ENCODE results near the gene SLC25A47. TPM values are rescaled to one million over a fixed set of nuclear protein-coding genes. Genes with fewer than 3 reads are reported as not detected.

SLC25A47 gene
- total and polyA plus RNA-seq, 2 experiments from 2014 or later, result 1.8 TPM

DNA sequence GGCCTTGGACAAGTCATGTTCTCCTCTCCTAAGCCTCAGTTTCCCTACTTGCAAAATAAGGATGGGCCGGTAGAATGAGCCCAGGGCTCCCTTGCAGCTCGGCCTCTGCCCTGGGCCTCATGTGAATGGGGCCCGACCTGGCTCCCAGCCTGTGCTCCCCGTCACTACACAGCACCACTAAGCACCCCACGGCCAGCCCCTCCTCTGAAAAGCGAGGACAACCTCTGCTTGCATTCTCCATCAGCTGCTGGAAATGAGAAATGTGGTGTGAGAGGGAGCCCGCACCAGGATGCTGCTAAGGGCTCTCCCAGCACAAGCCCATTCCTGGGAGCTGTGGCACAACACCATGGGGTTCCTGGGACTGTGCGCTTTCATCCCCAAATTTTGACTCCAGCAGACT is 10.2 kb downstream of the SLC25A47 start:
- Histone ChIP-seq H2AFZ (no peak overlapping the region), H3K36me3 (replicated peaks; ENCODE audit: insufficient read depth, low read depth) (no peaks in the 10 kb centered on the region), H3K4me3 (no peak overlapping the region), H3K4me1 (ENCODE audit: insufficient read depth) (no peaks in the 10 kb centered on the region), H3K4me2 (no peak overlapping the region), H4K20me1 (ENCODE audit: insufficient read depth, poor library complexity, severe bottlenecking) (no peaks in the 10 kb centered on the region), H3K27ac (no peak overlapping the region), H3K9me3 (ENCODE audit: low read depth) (no peaks in the 10 kb centered on the region), H3K79me2 (no peaks in the 10 kb centered on the region), H3K27me3 (no peaks in the 10 kb centered on the region), H3K9me2 (replicated peaks; ENCODE audit: insufficient read depth) (no peaks in the 10 kb centered on the region)
- DNase-seq (ENCODE audit: low spot score), result no peak
- TF ChIP-seq, protein P1, sequence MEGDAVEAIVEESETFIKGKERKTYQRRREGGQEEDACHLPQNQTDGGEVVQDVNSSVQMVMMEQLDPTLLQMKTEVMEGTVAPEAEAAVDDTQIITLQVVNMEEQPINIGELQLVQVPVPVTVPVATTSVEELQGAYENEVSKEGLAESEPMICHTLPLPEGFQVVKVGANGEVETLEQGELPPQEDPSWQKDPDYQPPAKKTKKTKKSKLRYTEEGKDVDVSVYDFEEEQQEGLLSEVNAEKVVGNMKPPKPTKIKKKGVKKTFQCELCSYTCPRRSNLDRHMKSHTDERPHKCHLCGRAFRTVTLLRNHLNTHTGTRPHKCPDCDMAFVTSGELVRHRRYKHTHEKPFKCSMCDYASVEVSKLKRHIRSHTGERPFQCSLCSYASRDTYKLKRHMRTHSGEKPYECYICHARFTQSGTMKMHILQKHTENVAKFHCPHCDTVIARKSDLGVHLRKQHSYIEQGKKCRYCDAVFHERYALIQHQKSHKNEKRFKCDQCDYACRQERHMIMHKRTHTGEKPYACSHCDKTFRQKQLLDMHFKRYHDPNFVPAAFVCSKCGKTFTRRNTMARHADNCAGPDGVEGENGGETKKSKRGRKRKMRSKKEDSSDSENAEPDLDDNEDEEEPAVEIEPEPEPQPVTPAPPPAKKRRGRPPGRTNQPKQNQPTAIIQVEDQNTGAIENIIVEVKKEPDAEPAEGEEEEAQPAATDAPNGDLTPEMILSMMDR (IDR thresholded peaks at IDR 0.05; ENCODE audit: poor library complexity), result no peak
- TF ChIP-seq EZH2phosphoT487 (IDR thresholded peaks at IDR 0.05; ENCODE audit: low read depth, severe bottlenecking, unreplicated experiment), result no peak
- TF ChIP-seq EZH2 (IDR thresholded peaks at IDR 0.05; ENCODE audit: borderline replicate concordance), result no peak
- 100% methylated on average over 8 of the region's 8 CpGs for WGBS (ENCODE audit: low lambda C conversion rate, missing lambda C conversion rate)

DNA sequence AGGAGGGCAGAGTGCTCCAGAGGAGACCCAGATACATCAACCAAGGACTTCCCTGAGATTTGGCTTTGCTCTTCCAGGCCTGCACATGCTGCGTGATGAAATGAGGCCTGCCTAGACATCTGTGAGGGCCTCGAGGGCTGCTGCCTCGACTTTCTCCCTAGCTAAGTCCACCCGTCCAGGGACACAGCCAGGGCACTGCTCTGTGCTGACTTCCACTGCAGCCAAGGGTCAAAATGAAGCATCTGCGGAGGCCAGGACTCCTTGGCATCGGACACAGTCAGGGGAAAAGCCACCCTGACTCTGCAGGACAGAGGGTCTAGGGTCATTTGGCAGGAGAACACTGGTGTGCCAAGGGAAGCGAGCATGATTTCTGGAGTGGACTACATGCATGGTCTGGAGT is 10.7 kb downstream of the SLC25A47 start:
- no peaks in the 10 kb centered on the region for H3K4me1 ChIP-seq (ENCODE audit: insufficient read depth)
- no peaks in the 10 kb centered on the region for H4K20me1 ChIP-seq (ENCODE audit: insufficient read depth, poor library complexity, severe bottlenecking)
- H3K36me3 ChIP-seq (replicated peaks; ENCODE audit: insufficient read depth, low read depth), result no peaks in the 10 kb centered on the region
- WGBS (ENCODE audit: low lambda C conversion rate, missing lambda C conversion rate), result 89% methylated on average over 7 of the region's 7 CpGs
- H3K27ac ChIP-seq, result no peak overlapping the region
- H2AFZ ChIP-seq, result no peak overlapping the region
- H3K27me3 ChIP-seq, result no peaks in the 10 kb centered on the region
- DNase-seq (ENCODE audit: low spot score), result no peak
- TF ChIP-seq EZH2 (IDR thresholded peaks at IDR 0.05; ENCODE audit: borderline replicate concordance) (no peak), EZH2phosphoT487 (IDR thresholded peaks at IDR 0.05; ENCODE audit: low read depth, severe bottlenecking, unreplicated experiment) (no peak)
- TF ChIP-seq, protein P1 (IDR thresholded peaks at IDR 0.05; ENCODE audit: poor library complexity), result no peak
- no peaks in the 10 kb centered on the region for H3K79me2 ChIP-seq
- no peaks in the 10 kb centered on the region for H3K9me3 ChIP-seq (ENCODE audit: low read depth)
- H3K4me3 ChIP-seq, result no peak overlapping the region
- H3K9me2 ChIP-seq (replicated peaks; ENCODE audit: insufficient read depth), result no peaks in the 10 kb centered on the region
- no peak overlapping the region for H3K4me2 ChIP-seq

DNA sequence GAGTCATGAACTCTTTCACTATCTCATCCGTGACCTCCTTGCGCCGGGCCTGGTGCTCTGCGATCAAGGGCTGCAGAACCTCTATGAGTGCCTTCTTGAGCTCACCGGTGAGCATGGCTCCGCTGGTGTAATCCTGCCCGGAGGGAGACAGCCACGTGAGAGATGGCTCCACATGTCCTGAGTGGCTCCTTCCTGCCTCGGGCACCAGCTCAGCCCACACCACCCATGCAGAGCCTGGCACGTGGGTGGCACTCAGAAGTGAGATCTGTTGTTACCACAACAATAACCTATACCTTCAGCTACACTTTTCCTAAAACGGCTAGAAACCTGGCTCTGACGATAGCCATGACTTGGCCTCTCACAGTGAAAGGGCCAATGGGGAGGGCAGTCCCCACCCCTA is 11.8 kb downstream of the SLC25A47 start:
- TF ChIP-seq EZH2 (IDR thresholded peaks at IDR 0.05; ENCODE audit: borderline replicate concordance), result no peak
- TF ChIP-seq EZH2phosphoT487 (IDR thresholded peaks at IDR 0.05; ENCODE audit: low read depth, severe bottlenecking, unreplicated experiment), result no peak
- TF ChIP-seq, protein P1 (IDR thresholded peaks at IDR 0.05; ENCODE audit: poor library complexity), result no peak
- Histone ChIP-seq H2AFZ (no peak overlapping the region), H3K4me2 (no peak overlapping the region), H3K9me2 (replicated peaks; ENCODE audit: insufficient read depth) (no peaks in the 10 kb centered on the region), H4K20me1 (ENCODE audit: insufficient read depth, poor library complexity, severe bottlenecking) (no peaks in the 10 kb centered on the region), H3K4me3 (no peak overlapping the region), H3K36me3 (replicated peaks; ENCODE audit: insufficient read depth, low read depth) (no peaks in the 10 kb centered on the region), H3K27me3 (no peaks in the 10 kb centered on the region), H3K4me1 (ENCODE audit: insufficient read depth) (no peaks in the 10 kb centered on the region), H3K27ac (no peak overlapping the region), H3K79me2 (no peaks in the 10 kb centered on the region), H3K9me3 (ENCODE audit: low read depth) (no peaks in the 10 kb centered on the region)
- WGBS (ENCODE audit: low lambda C conversion rate, missing lambda C conversion rate), result 96% methylated on average over 12 of the region's 12 CpGs
- no peak for DNase-seq (ENCODE audit: low spot score)

Data from hepatocyte (in vitro differentiated cells).